Pancreas (tissue), 10 donors: ENCODE results near the gene PRKCH. TPM values are rescaled to one million over a fixed set of nuclear protein-coding genes. Genes with fewer than 3 reads are reported as not detected.

Experiments
- ATAC-seq, 4 donors: fragments of 200-7000 bp; cut with Tn5 transposase; one replicate each; pipeline versions ENCODE4 v1.8.0 to v1.9.1; 2020; ENCODE audit warnings: mild to moderate bottlenecking in 4 of 4, moderate library complexity in 4 of 4
- DNase-seq, 6 donors: peaks; one replicate each; pipeline ENCODE4 v3.0.0-alpha.2; 2020
- FAIRE-seq: peaks from 2 replicates; lab custom pipeline; 2012; peaks lifted over from hg19 to GRCh38; lab: Jason Lieb, UNC
- H3K27ac ChIP-seq, 4 donors: fragments of 200-600 bp; sonication (generic); 1 replicate in 3 of 4; 2 replicates in 1 of 4; pipeline versions ENCODE4 v1.5.0 to v1.8.0; 2020
- H3K27me3 ChIP-seq, 4 donors: fragments of 200-600 bp; one replicate each; pipeline ENCODE4 v1.8.0; 2021
- H3K36me3 ChIP-seq, 3 donors: fragments of 200-600 bp; sonication (generic) in 1 of 3; one replicate each; pipeline versions ENCODE4 v1.5.0 to v1.8.0; 2020 to 2021
- H3K4me1 ChIP-seq, 3 donors: fragments of 200-600 bp; one replicate each; pipeline ENCODE4 v1.8.0; 2021
- H3K4me3 ChIP-seq, 4 donors: fragments of 200-600 bp; sonication (generic) in 2 of 4; one replicate each; pipeline versions ENCODE4 v1.5.0 to v1.8.0; 2020 to 2021
- H3K9me3 ChIP-seq, 4 donors: fragments of 200-600 bp; one replicate each; pipeline ENCODE4 v1.8.0; 2021
- WGBS, 2 donors: extraction: QIAGEN DNeasy Blood & Tissue Kit; methylation state at CpG; one replicate each; pipeline ENCODE4 v1.1.7; 2013; 5-methylcytosine and 5-hydroxymethylcytosine counted together
- intact Hi-C, 3 donors: fragments of 100-400 bp; cut with DNase I; formaldehyde crosslinking; loops; one replicate each; pipeline versions ENCODE4 v1.11.1 to v1.14.2; 2022
- polyA plus RNA-seq, 2 donors: library from polyadenylated mRNA; stranded (reverse); fragments of 200-250 nt; gene quantifications; one replicate each; pipeline ENCODE4 v1.2.3, GENCODE V29; 2013
- total RNA-seq, 6 donors: library from RNA; stranded (reverse); fragmentation: NEBNext Ultra II Directional in 4 of 6; extraction: Animal tissue kit (Norgen Biotek cat#: 25700) in 4 of 6; gene quantifications; one replicate each; pipeline versions ENCODE4 v1.2.1 to v1.2.4, GENCODE V29; 2021 to 2023
- TF ChIP-seq, protein P1 (sequence below), 4 donors: fragments of 200-600 bp; sonication (generic) in 3 of 4; IDR thresholded peaks; one replicate each; pipeline versions ENCODE4 v1.5.0 to v1.8.0; 2021; ENCODE audit warnings: antibody characterized with exemption in 4 of 4
- donor health status: healthy with polysubstance abuse.
- donor health status: DM: no; HTN: no; CAD: no; lungs with moderate emphysema.
- donor health status: DM: no; HTN: no; CAD: no.
- donor health status: control.
- donor health status: control.
- donor health status: Bipolar disorder and iron deficiency.
- donor health status: DM: yes; HTN: yes; CAD: no.
- donor health status: DM: no; HTN: no; CAD: no.
- donor health status: DM: no; HTN: no; CAD: no.
- donor health status: DM: yes; HTN: yes; CAD: no.

The PRKCH gene
- total and polyA plus RNA-seq, 8 donors = 3.6 to 16.9 (median 8.9) TPM

DNA sequence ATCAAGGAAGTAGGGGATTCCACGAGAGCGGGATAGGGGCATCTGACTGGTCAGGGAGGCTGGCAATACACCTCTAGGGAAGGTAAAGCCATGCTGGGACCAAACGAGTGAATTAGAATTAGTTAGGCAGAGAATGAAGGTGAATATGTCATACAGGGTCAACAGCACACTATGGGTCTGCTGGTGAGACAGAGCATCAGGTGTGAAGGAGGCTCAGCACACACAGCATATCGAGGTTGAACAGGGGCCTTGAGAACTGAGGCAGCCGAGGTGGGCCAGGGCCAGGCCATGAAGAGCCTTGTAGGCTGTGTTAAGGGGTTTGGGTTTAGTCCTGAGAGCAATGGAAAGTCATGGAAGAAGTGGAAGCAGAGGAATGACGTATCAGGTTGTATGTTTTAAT is 137.8 kb downstream of the PRKCH start:
- Histone ChIP-seq H3K4me3 (no peak overlapping the region), H3K4me1 (no peaks in the 10 kb centered on the region), H3K36me3 (no peaks in the 10 kb centered on the region), H3K9me3 (no peaks in the 10 kb centered on the region), H3K27me3 (no peaks in the 10 kb centered on the region), H3K27ac (no peak overlapping the region)
- WGBS, 2 donors = 78 to 80% methylated on average over 6 of the region's 6 CpGs
- no peak for FAIRE-seq
- TF ChIP-seq, protein P1, sequence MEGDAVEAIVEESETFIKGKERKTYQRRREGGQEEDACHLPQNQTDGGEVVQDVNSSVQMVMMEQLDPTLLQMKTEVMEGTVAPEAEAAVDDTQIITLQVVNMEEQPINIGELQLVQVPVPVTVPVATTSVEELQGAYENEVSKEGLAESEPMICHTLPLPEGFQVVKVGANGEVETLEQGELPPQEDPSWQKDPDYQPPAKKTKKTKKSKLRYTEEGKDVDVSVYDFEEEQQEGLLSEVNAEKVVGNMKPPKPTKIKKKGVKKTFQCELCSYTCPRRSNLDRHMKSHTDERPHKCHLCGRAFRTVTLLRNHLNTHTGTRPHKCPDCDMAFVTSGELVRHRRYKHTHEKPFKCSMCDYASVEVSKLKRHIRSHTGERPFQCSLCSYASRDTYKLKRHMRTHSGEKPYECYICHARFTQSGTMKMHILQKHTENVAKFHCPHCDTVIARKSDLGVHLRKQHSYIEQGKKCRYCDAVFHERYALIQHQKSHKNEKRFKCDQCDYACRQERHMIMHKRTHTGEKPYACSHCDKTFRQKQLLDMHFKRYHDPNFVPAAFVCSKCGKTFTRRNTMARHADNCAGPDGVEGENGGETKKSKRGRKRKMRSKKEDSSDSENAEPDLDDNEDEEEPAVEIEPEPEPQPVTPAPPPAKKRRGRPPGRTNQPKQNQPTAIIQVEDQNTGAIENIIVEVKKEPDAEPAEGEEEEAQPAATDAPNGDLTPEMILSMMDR (IDR thresholded peaks at IDR 0.05) = no peak
- intact Hi-C loops = loop anchor here in 1 of 3 donors (2.0 to 10.0 kb wide), 2 partner anchors 164 to 378 kb away; no protein-coding TSS in a partner anchor
- no peak for ATAC-seq
- no peak for DNase-seq

DNA sequence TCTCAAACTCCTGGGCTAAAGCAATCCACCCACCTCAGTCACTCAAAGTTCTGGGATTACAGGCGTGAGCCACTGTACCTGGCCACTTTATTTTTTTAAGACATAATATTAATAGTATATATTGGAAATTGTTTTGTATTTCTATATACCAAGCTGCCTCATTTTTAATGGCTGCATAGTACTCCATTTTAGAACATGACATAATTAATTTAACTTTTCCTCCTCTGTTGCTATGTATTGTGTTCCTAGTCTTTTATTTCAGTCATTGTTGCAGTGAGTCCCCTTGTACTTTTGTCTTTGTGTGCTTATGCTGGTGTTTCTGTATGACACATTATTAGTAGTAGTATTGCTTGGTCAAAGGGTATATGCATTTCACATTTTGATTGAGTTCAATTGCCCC is 138.7 kb downstream of the PRKCH start:
- Histone ChIP-seq H3K27me3 (no peaks in the 10 kb centered on the region), H3K4me1 (no peaks in the 10 kb centered on the region), H3K4me3 (no peak overlapping the region), H3K36me3 (no peaks in the 10 kb centered on the region), H3K27ac (no peak overlapping the region), H3K9me3 (no peaks in the 10 kb centered on the region)
- FAIRE-seq (no peak), ATAC-seq (no peak), DNase-seq (no peak)
- TF ChIP-seq, protein P1 (IDR thresholded peaks at IDR 0.05) = no peak
- WGBS, 2 donors = 98 to 100% methylated on average over 1 of the region's 1 CpG
- intact Hi-C loops = loop anchor here in 1 of 3 donors (10.0 kb wide), 1 partner anchor 375 kb away; no protein-coding TSS in a partner anchor

GRCh38 chr14:61460718-61461611 is 139.6 kb downstream of the PRKCH start:
- intact Hi-C loops = loop anchor here in 1 of 3 donors (10.0 kb wide), 1 partner anchor 374 kb away; no protein-coding TSS in a partner anchor
- no peak for ATAC-seq

GRCh38 chr14:61461808-61462275 is 140.5 kb downstream of the PRKCH start:
- peak in 1 of 6 donors; percentile 40 for DNase-seq
- no peaks in the 10 kb centered on the region for H3K9me3 ChIP-seq
- no peaks in the 10 kb centered on the region for H3K36me3 ChIP-seq
- no peaks in the 10 kb centered on the region for H3K27me3 ChIP-seq
- intact Hi-C loops = loop anchor here in 1 of 3 donors (10.0 kb wide), 1 partner anchor 373 kb away; no protein-coding TSS in a partner anchor
- WGBS, 2 donors = 53 to 60% methylated on average over 7 of the region's 7 CpGs
- H3K27ac ChIP-seq = no peak overlapping the region
- H3K4me3 ChIP-seq = no peak overlapping the region
- FAIRE-seq = peak; percentile 78
- peak; percentile 79 to 95 (median 88) for ATAC-seq
- TF ChIP-seq, protein P1 (IDR thresholded peaks at IDR 0.05) = peak; percentile 69 to 78 (median 74)
- H3K4me1 ChIP-seq = no peaks in the 10 kb centered on the region

More at GRCh38 chr14:61460718-61461611, 139.6 kb downstream of the PRKCH start:
- no peak for DNase-seq
- WGBS, 2 donors = 75 to 76% methylated on average over 14 to 15 of the region's 15 CpGs
- H3K27ac ChIP-seq = no peak overlapping the region
- FAIRE-seq = no peak
- no peak overlapping the region for H3K4me3 ChIP-seq
- no peaks in the 10 kb centered on the region for H3K36me3 ChIP-seq
- H3K4me1 ChIP-seq = no peaks in the 10 kb centered on the region
- H3K9me3 ChIP-seq = no peaks in the 10 kb centered on the region
- H3K27me3 ChIP-seq = no peaks in the 10 kb centered on the region
- TF ChIP-seq, protein P1 (IDR thresholded peaks at IDR 0.05) = no peak
